Measurements from ENCODE around the gene LRIT1.
A peak's percentile ranks its signal among the peaks of the same experiment; 100 is the strongest.

Gene LRIT1

GRCh38 chr10:84214046-84214572 is 27.2 kb downstream of the LRIT1 start:
- DNase-seq: no peak

DNA sequence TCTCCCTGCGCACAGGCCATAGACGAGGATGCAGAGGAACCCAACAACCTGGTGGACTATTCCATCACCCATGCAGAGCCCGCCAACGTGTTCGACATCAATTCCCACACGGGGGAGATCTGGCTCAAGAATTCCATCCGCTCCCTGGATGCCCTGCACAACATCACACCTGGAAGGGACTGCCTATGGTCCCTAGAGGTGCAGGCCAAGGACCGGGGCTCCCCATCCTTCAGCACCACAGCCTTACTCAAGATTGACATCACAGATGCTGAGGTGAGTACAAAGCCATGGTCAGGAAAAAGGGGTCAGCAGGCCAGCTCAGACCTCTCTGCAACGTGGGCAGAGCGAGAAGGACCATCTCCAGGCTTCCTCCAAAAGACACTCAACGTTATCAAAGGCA is 28.3 kb downstream of the LRIT1 start:
- DNase-seq: no peak

DNA sequence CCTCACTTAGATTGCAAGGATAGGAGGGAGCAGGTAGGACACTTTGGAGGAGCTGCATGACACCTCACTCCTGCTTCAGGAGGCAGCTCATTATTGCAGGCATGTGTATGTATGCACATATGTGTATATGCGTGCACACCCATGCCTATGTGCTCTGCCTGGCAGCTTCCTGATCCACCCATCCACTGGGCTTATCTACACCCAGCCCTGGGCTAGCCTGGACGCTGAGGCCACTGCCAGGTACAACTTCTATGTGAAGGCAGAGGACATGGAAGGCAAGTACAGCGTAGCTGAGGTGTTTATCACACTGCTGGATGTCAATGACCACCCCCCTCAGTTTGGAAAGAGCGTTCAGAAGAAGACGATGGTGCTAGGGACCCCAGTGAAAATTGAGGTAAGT is 29.3 kb downstream of the LRIT1 start:
- DNase-seq: no peak

DNA sequence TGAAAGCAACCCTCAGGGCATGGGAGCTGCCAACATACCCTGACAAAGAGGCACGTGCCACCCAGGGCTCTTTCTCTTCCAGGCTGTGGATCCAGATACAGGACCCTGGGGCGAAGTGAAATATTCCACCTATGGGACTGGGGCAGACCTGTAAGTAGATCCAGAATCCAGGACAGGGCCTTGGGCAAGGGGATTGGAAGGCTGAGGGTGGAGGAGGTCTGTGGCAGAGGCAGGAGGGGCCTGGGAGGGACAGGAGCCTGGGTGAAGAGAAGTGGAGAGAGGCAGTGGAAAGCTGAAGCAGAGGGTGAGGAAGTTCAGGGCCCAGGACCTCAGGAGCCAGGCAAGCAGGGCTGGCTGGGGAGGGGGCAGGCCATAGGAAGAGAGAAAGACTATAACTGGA is 29.8 kb downstream of the LRIT1 start:
- DNase-seq: no peak

GRCh38 chr10:84208023-84208422 is 33.3 kb downstream of the LRIT1 start:
- DNase-seq: no peak

DNA sequence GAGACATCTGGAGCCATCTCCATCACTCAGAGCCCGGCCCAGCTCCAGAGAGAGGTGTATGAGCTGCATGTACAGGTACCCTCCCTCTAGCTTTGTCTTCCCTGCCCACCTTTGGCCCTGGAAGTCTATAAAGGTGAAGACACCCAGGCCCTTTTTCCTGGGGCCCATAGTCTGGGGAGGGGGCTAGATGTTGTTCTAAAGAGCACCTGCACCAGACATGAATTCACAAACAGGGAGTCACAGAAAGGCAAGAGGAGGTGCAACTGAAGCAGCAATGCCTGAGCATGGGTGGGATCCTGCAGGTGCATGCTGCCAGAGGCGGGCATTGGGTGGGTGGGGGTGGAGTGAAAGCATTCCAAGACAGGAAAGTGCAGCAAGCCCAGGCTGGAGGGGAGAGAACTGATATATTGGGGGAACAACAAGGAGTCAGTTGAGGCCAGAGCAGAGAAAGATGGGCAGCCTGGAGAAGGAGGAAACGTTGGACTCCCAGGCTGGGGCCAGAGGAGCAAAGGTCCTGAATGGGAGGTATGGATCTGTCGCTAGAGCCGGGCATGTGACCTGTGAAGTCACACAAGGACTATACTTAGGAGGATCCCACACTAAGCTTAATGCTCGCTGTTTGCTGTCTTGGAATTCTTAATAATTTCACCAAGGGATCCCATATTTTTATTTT is 35.4 kb downstream of the LRIT1 start:
- DNase-seq: no peak

DNA sequence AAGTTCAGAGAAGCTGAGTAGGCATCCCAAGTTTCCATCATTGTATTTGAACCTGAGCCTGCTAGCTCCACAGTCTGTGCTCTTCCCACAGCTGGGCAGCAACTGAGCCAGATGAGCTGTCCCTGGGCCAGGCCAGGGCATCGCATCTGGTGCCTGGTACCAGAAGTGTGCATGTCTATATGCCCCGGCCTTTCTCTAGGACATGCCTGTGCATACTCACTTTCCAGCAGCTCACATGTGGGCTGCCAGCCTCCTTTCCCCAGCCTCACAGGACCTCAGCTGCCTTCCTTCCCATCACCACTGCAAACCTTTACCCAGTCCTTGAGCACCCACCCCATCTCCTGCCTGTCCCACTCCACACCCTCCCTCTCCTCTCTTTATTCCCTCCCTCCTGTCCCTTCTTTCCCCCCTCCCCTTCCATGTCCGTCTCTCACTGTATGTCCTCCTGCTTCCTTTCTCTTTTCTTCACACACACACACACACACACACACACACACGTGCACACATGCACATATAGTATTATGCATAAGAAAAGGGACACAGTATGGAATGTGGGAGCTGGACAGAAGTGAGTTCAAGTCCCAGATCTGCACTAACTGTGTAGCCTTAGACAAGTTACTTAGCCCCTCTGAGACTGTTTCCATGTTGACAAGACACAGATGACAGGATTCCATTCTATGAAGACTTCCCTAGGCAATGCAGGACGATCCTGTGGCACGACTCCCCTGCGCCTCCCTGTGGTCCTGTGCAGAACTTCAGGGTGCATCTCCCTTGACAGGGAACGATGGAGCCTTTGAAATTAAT is 36.1 kb downstream of the LRIT1 start:
- peak; percentile 26 for DNase-seq

DNA sequence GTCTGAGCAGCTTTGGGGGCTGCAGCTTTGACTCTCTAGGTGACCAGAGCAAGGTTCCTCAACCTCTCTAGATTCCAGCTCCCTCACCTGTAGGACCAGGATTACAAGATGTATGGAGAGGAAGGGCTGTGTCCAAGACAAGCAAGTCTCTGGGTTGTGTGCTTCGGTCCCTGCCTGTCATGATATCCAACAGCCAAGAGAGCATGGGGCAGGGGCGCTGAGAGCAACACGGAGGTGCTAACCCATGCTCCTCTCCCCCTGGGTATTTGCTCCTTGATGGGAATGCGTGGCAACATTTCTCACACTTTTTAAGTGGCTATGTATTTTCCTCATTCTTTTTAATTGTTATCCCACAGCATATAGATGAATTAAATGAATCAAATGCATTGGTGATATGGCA is 36.7 kb downstream of the LRIT1 start:
- DNase-seq: no peak

GRCh38 chr10:84204122-84204521 is 37.2 kb downstream of the LRIT1 start:
- DNase-seq: no peak

DNA sequence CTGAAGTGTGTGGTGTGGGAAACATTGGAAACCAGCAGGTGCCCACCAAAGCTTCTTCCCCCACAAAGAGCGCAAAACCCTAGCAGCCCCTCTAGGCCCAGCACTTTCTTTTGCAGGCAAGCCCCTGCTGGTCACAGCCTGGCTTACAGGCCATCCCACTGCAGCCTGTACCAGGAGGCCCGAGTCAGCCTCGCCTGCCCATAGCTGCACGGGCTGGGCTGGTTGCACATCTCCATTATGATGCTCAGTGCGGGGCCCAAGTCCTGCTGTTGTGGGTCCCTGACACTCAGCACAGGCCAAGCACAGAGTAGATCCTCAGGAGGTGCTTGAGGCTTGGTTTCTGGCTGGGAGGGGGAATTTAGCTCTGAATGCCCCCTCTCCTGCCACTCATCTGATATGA is 39.0 kb downstream of the LRIT1 start:
- DNase-seq: no peak

DNA sequence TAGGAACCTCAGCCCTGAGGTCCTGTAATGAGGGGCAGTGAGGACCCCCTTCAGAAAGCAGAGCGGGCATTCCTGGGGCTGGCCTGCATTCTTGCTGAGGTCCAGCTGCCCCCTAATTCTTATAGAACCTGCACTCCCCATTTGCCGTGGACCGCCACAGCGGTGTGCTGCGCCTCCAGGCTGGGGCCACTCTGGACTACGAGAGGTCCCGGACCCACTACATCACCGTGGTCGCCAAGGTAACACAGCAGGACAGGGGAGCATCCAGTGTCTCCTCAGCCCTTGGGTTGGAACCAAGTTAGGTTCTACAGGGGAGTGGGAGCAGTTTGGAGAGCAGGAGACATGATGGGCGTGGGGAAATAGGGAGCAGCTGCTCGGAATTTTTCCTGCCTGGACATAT is 39.7 kb downstream of the LRIT1 start:
- DNase-seq: no peak

DNA sequence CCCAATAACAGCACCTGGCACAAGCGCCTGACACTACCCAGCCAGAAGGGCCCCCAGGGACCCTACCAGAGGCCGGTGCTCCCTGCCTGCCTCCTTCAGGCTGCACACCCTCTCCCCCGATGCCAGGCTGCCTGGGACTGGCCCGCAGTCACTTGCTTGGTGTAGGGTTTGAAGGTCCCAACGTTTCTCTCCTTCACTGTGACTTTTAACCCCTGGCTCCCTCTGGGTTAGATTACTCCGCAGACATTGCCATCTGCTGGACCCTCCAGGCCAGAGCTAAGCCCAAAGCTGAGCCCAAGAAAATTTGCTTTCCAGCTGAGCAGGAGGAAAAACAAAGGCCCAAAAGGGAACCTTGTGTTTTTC is 40.1 kb downstream of the LRIT1 start:
- DNase-seq: no peak

DNA sequence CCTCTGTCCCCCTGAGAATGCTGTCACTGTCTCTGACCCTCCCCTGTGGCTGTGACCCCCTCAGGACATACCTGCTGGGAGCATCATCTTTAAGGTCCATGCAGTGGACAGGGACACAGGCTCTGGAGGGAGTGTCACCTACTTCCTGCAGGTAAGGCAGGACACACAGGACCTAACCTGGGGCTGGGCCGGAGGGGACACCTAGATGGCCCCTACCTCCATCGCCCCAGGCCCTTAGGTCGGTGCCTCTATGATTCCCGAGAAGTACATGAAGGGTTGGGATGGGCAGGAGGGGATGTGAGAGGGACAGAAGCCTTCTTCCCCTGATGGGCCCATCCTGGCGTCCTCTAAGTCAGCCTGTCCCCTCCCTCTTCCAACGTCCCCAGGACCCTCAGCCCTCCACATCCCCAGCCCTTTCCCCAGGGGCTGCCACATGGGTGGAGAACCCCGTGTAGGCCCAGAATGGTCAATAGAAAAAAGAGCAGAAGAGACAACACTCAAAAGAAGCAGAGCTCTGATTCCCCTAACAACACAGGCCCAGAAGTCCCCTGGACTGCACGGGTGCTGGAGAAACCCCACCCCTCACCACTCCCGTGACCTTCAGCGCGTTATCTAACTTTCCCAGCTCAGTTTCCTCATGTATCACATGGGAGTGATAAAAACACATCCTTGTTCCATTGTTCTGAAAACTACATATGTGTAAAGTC is 40.7 kb downstream of the LRIT1 start:
- DNase-seq: no peak

GRCh38 chr10:84198206-84198915 is 43.0 kb downstream of the LRIT1 start:
- DNase-seq: no peak

- no peak for DNase-seq
Observed at GRCh38 chr10:84197643-84198042, 43.7 kb downstream of the LRIT1 start.

DNA sequence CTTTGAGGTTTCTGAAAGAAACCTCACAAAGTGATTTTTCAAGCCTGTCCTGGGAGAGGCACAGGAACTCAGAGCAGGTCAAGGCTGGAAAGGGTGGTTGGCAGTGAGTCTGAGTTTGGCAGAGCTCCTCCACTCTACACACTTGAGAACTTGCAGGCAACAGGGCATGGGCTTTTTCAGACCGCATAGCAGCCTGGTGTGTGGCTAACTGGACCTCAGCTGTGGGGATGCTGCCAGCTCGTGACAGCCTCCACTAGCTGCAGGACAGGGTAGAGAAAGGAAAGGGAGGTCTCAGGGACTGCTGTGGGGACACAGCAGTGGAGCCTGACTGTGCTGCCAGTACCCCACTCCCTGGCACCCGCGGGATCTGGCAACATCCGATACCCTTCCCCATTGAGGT is 44.4 kb downstream of the LRIT1 start:
- DNase-seq: no peak

- no peak for DNase-seq
Observed at GRCh38 chr10:84196083-84196482, 45.3 kb downstream of the LRIT1 start.

DNA sequence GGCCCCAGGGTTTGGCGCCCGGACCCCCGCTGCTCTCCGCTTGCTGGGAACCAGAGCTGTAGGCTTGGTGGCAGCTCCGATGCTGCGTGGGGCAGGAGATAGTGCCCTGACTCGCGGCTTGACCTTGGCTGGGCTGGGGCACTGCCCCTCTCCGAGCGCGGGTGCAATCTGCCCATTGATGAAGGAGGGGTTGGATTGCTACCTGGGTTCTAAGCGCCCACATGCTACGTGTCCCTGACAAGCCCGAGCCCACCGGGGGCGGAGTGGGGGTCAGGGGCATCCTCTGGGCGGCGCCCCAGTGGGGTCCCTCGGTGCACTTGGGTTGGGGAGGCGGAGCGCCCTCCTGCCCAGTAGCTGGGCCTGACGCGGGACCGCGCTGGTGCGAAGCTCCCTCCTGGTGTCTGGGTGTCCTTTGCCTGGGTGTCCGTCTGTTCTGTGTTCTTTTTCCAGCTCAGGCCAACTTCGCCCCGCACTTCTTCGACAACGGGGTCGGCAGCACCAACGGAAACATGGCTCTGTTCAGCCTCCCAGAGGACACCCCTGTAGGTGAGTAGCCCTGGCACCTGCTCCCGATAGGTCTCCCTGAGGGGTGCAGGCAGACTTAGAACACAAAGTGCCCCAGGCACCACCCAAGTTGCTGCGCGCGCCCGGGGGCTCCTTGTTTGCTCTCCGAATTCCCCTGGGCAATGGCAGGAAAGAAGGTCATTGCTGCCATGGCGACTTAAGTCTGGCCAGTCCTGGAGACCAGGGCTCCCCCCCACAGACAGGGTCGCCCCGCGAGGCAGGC is 46.1 kb downstream of the LRIT1 start:
- DNase-seq: no peak

DNA sequence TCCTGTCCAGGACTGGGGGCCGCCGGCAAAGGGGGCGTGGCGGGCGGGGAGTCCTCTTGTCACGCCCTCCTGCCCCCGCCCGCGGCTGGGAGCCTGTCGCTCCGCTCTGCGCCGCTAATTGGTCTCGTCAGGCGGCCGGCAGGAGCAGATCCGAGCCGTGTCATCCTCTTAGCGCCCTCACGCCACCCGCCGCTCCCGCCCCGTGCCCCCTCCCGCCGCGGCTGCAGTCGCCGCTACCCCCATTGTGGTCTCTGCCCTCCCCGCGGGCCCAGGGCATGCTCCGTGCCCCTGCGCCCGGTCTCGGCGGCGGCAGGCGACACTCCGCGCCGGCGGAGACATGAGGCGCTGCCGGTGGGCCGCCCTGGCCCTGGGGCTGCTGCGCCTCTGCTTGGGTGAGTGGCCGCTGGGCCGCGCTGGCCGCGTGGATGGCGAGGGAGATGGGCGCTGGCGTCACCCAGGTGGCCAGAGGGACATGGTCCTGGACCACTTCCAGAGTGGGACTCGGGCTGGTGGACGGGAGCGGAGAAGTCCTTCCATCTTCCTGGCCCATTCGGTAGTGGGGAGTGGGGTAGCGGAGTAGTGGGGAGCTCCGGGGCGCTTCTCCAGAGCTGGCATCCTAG is 46.8 kb downstream of the LRIT1 start, which contains the start of gene CDHR1:
Gene CDHR1 (plus strand): TSS at position 114 of the 620 bp plus-strand sequence. CDS start 224 bp downstream, at position 338.
- DNase-seq: no peak

DNA sequence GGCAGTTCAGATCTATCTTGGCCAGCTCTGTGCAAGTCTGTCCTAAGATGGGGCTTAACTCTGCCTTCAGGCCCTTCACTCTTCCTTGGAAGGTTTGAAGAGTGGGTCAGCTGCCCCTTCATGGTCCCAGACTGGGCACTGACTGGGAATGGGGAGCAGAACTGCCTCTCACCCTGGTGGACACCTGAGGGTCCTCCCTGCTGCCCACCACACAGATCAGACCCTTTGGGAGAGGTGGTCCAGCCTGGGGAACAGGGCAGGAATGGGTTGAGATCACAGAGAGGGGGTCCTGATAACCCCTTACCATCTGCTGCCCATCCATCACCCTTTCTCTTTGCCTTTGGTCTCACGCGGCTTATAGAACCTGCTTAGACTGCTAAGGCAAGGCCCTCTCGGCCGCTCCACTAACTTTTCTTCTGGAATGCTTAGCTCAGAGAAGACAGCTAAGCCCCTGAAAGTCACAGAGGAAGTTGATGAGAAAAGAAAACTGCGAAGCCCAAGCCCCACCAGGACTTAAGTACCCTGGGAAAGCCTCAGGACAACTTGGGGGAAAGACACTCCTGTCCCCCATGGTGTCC is 47.4 kb downstream of the LRIT1 start:
- no peak for DNase-seq

GRCh38 chr10:84193327-84193726 is 48.0 kb downstream of the LRIT1 start:
- DNase-seq: no peak

All from HCEC 1CT (cell line).